DND-41 (cell line): ENCODE results near the gene SYTL2.

Experiments used
- CTCF ChIP-seq: IDR thresholded peaks from 2 replicates; pipeline ENCODE4 v1.5.1; 2012; ENCODE audit warnings: borderline replicate concordance, low read length, moderate library complexity, mild to moderate bottlenecking; ENCODE audit not compliant: poor library complexity, severe bottlenecking; ENCODE audit errors: extremely low read depth
- EZH2 ChIP-seq: IDR thresholded peaks from 3 replicates; pipeline ENCODE4 v1.6.1; 2012; ENCODE audit warnings: borderline replicate concordance, low read depth, mild to moderate bottlenecking, moderate library complexity, low read length, inconsistent platforms; ENCODE audit not compliant: severe bottlenecking

- no peak for TF ChIP-seq CTCF
- TF ChIP-seq EZH2, result no peak
Observed at GRCh38 chr11:85813721-85814120, 2.8 kb upstream of the SYTL2 start.
